H9 (cell line): ENCODE data around the gene SLC9A2. TPM values are rescaled to one million over a fixed set of nuclear protein-coding genes. Genes with fewer than 3 reads are reported as not detected.
A peak's percentile ranks its signal among the peaks of the same experiment; 100 is the strongest.

ENCODE experiments used
- DNase-seq: peaks from one replicate; pipeline ENCODE4 v3.0.0-alpha.2; 2017
- H2AFZ ChIP-seq: one replicate; pipeline ENCODE4 v1.6.1; 2013; ENCODE audit warnings: mild to moderate bottlenecking, low read length, control low read depth, moderate library complexity
- H2AK5ac ChIP-seq: 2 replicates; pipeline ENCODE4 v1.6.1; 2013; ENCODE audit warnings: low read length, control low read depth, mixed read lengths; ENCODE audit not compliant: insufficient read length
- H2BK120ac ChIP-seq: one replicate; pipeline ENCODE4 v1.6.1; 2013; ENCODE audit warnings: low read depth, mild to moderate bottlenecking, low read length, control low read depth, inconsistent platforms; ENCODE audit not compliant: poor library complexity, severe bottlenecking
- H2BK12ac ChIP-seq: 2 replicates; pipeline ENCODE4 v1.6.1; 2013; ENCODE audit warnings: low read length, control low read depth, mixed read lengths, low read depth; ENCODE audit not compliant: insufficient read length
- H2BK15ac ChIP-seq: 2 replicates; pipeline ENCODE4 v1.6.1; 2013; ENCODE audit warnings: low read depth, low read length, control low read depth
- H2BK20ac ChIP-seq: one replicate; pipeline ENCODE4 v1.6.1; 2013; ENCODE audit warnings: low read depth, mild to moderate bottlenecking, low read length, control low read depth, inconsistent platforms; ENCODE audit not compliant: poor library complexity, severe bottlenecking
- H2BK5ac ChIP-seq: 2 replicates; pipeline ENCODE4 v1.6.1; 2013; ENCODE audit warnings: low read length, control low read depth, mixed read lengths; ENCODE audit not compliant: insufficient read length
- H3K14ac ChIP-seq: 2 replicates; pipeline ENCODE4 v1.6.1; 2013; ENCODE audit warnings: low read length, control low read depth; ENCODE audit not compliant: insufficient read depth
- H3K18ac ChIP-seq: 2 replicates; pipeline ENCODE4 v1.6.1; 2013; ENCODE audit warnings: low read depth, mild to moderate bottlenecking, mixed read lengths, low read length, control low read depth; ENCODE audit not compliant: insufficient read length
- H3K23ac ChIP-seq: 2 replicates; pipeline ENCODE4 v1.6.1; 2013; ENCODE audit warnings: low read length, control low read depth, mixed read lengths, low read depth; ENCODE audit not compliant: insufficient read length
- H3K23me2 ChIP-seq: 2 replicates; pipeline ENCODE4 v1.6.1; 2013; ENCODE audit warnings: low read depth, mild to moderate bottlenecking, mixed read lengths, low read length, control low read depth; ENCODE audit not compliant: insufficient read length, poor library complexity, severe bottlenecking
- H3K27ac ChIP-seq: 2 replicates; pipeline ENCODE4 v1.5.1; 2013; ENCODE audit warnings: low read length, control low read depth, mixed read lengths, low read depth; ENCODE audit not compliant: insufficient read length
- H3K27me3 ChIP-seq: 2 replicates; pipeline ENCODE4 v1.6.1; 2013; ENCODE audit warnings: low read length, control low read depth, inconsistent platforms; ENCODE audit not compliant: insufficient read depth
- H3K4ac ChIP-seq: 2 replicates; pipeline ENCODE4 v1.6.1; 2013; ENCODE audit warnings: low read depth, mild to moderate bottlenecking, control low read depth, inconsistent platforms, low read length, moderate library complexity
- H3K4me1 ChIP-seq: 2 replicates; pipeline ENCODE4 v1.6.1; 2013; ENCODE audit warnings: low read length, control low read depth, inconsistent platforms; ENCODE audit not compliant: insufficient read depth
- H3K4me2 ChIP-seq: 2 replicates; pipeline ENCODE4 v1.6.1; 2013; ENCODE audit warnings: low read length, control low read depth, mixed read lengths; ENCODE audit not compliant: insufficient read length, insufficient read depth
- H3K56ac ChIP-seq: 2 replicates; pipeline ENCODE4 v1.6.1; 2013; ENCODE audit warnings: low read depth, mild to moderate bottlenecking, mixed read lengths, low read length, control low read depth; ENCODE audit not compliant: insufficient read length
- H3K79me1 ChIP-seq: 2 replicates; pipeline ENCODE4 v1.6.1; 2013; ENCODE audit warnings: low read depth, mild to moderate bottlenecking, moderate library complexity, low read length, control low read depth, inconsistent platforms; ENCODE audit not compliant: insufficient read depth, poor library complexity, severe bottlenecking
- H3K79me2 ChIP-seq: 2 replicates; pipeline ENCODE4 v1.6.1; 2013; ENCODE audit warnings: low read length, control low read depth, inconsistent platforms; ENCODE audit not compliant: insufficient read depth
- H3K9ac ChIP-seq: 2 replicates; pipeline ENCODE4 v1.6.1; 2013; ENCODE audit warnings: low read length, control low read depth, mixed read lengths; ENCODE audit not compliant: insufficient read length; ENCODE audit errors: extremely low read depth
- H3K9me3 ChIP-seq: one replicate; pipeline ENCODE4 v1.6.1; 2013; ENCODE audit warnings: low read depth, low read length, inconsistent platforms; ENCODE audit not compliant: control insufficient read depth
- H3T11ph ChIP-seq: one replicate; pipeline ENCODE4 v1.6.1; 2013; ENCODE audit warnings: mild to moderate bottlenecking, low read length, control low read depth, inconsistent platforms
- H4K20me1 ChIP-seq: one replicate; pipeline ENCODE4 v1.6.1; 2013; ENCODE audit not compliant: control insufficient read depth, insufficient read length, insufficient read depth
- H4K5ac ChIP-seq: 2 replicates; pipeline ENCODE4 v1.6.1; 2013; ENCODE audit warnings: low read depth, mild to moderate bottlenecking, mixed read lengths, low read length, control low read depth; ENCODE audit not compliant: insufficient read length
- H4K8ac ChIP-seq: replicated peaks from 2 replicates; pipeline ENCODE4 v1.6.1; 2013; ENCODE audit warnings: low read length, control low read depth, mixed read lengths, low read depth; ENCODE audit not compliant: insufficient read length
- H4K91ac ChIP-seq: 2 replicates; pipeline ENCODE4 v1.6.1; 2013; ENCODE audit warnings: low read depth, mild to moderate bottlenecking, moderate library complexity, mixed read lengths, low read length, control low read depth; ENCODE audit not compliant: insufficient read length
- H3K27ac Mint-ChIP-seq, 3 experiments: 2 replicates in 2 of 3; 3 replicates in 1 of 3; pipeline ENCODE4 v1.8.0; 2020 to 2021; ENCODE audit warnings: mixed read lengths in 3 of 3, mild to moderate bottlenecking in 1 of 3, moderate library complexity in 1 of 3
- H3K27me3 Mint-ChIP-seq: 2 replicates; pipeline ENCODE4 v1.8.0; 2021; ENCODE audit warnings: low read depth, mild to moderate bottlenecking, moderate library complexity, mixed read lengths
- H3K36me3 Mint-ChIP-seq, 3 experiments: 2 replicates in 2 of 3; 3 replicates in 1 of 3; pipeline ENCODE4 v1.8.0; 2020 to 2021; ENCODE audit warnings: low read depth in 3 of 3, mixed read lengths in 3 of 3; ENCODE audit not compliant: insufficient read depth in 1 of 3
- H3K4me1 Mint-ChIP-seq, 2 experiments: 2 replicates each; pipeline ENCODE4 v1.8.0; 2020; ENCODE audit warnings: mixed read lengths in 2 of 2
- H3K4me3 Mint-ChIP-seq, 2 experiments: 2 replicates in 1 of 2; 3 replicates in 1 of 2; pipeline ENCODE4 v1.8.0; 2020 to 2021; ENCODE audit warnings: mild to moderate bottlenecking in 2 of 2, mixed read lengths in 2 of 2, moderate library complexity in 1 of 2
- H3K9me3 Mint-ChIP-seq, 2 experiments: 2 replicates in 1 of 2; 3 replicates in 1 of 2; pipeline ENCODE4 v1.8.0; 2020; ENCODE audit warnings: mild to moderate bottlenecking in 2 of 2, mixed read lengths in 2 of 2, moderate library complexity in 1 of 2
- total RNA-seq: library from RNA; stranded (reverse); gene quantifications from 2 replicates; pipeline ENCODE4 v1.2.1, GENCODE V29; 2021
- TF ChIP-seq, protein P1 (sequence below): fragments of 200-600 bp; sonication (generic); conservative IDR thresholded peaks from 3 replicates; pipeline ENCODE4 v1.8.0; 2021; ENCODE audit warnings: antibody characterized with exemption, mild to moderate bottlenecking

The SLC9A2 gene
- total RNA-seq, 1 experiment from 2014 or later, result 0.04 TPM

DNA sequence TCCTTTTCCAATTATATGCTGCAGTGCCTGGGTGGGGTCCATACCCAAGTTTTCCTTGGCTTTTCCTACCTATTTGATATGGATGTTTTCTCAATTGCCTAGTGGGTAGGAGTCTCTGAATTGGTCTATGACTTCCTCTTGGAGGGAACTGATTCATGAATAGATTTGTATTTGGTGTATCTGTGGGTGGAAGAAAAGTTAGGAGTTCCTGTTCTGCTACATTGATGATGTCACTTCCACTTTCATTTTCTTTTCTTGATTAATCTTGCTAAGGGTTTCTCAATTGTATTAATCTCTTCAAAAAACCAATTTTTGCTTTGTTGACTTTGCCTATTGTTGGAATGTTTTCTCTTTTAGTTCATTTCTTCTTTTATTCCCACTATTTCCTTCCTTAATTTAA, 37.4 kb upstream of the SLC9A2 start:
- Histone ChIP-seq H3K23me2 (no peaks in the 10 kb centered on the region), H2BK5ac (no peak overlapping the region), H3K4ac (no peak overlapping the region), H3K4me1 (peaks cover 4% of the 10 kb centered on the region; the same call in 1 of the 2 replicates), H3K27me3 (no peaks in the 10 kb centered on the region), H3K4me2 (no peak overlapping the region), H3K27ac (no peak overlapping the region), H3T11ph (no peak overlapping the region), H2AFZ (no peak overlapping the region), H3K14ac (no peak overlapping the region), H2BK120ac (no peak overlapping the region), H4K91ac (no peak overlapping the region), H2BK12ac (no peak overlapping the region), H4K20me1 (no peaks in the 10 kb centered on the region), H3K56ac (no peak overlapping the region), H2BK15ac (no peak overlapping the region), H3K18ac (no peak overlapping the region), H3K9me3 (no peaks in the 10 kb centered on the region), H3K79me2 (no peaks in the 10 kb centered on the region), H3K9ac (no peak overlapping the region), H2BK20ac (no peak overlapping the region), H2AK5ac (no peak overlapping the region), H4K8ac (no peak overlapping the region), H3K79me1 (no peaks in the 10 kb centered on the region), H4K5ac (no peak overlapping the region), H3K23ac (no peak overlapping the region)
- Mint-ChIP-seq H3K4me1 (peaks cover 12% of the 10 kb centered on the region in 2 experiments), H3K36me3 (no peaks in the 10 kb centered on the region; a peak in 1 of 7 replicates), H3K27me3 (no peaks in the 10 kb centered on the region; the same call in 1 of the 2 replicates), H3K9me3 (peaks cover 0 to 2% of the 10 kb centered on the region in 2 experiments; a peak in 2 of 5 replicates), H3K27ac (peak overlapping the region in 1 of 3 experiments; percentile 54; a peak in 1 of 7 replicates), H3K4me3 (no peak overlapping the region)
- TF ChIP-seq, protein P1, sequence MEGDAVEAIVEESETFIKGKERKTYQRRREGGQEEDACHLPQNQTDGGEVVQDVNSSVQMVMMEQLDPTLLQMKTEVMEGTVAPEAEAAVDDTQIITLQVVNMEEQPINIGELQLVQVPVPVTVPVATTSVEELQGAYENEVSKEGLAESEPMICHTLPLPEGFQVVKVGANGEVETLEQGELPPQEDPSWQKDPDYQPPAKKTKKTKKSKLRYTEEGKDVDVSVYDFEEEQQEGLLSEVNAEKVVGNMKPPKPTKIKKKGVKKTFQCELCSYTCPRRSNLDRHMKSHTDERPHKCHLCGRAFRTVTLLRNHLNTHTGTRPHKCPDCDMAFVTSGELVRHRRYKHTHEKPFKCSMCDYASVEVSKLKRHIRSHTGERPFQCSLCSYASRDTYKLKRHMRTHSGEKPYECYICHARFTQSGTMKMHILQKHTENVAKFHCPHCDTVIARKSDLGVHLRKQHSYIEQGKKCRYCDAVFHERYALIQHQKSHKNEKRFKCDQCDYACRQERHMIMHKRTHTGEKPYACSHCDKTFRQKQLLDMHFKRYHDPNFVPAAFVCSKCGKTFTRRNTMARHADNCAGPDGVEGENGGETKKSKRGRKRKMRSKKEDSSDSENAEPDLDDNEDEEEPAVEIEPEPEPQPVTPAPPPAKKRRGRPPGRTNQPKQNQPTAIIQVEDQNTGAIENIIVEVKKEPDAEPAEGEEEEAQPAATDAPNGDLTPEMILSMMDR, result no peak
- no peak for DNase-seq
